ENCODE data around the gene VCL.
A peak's percentile ranks its signal among the peaks of the same experiment; 100 is the strongest.
"Not testable (repeated sequence)": the region's sequence is repeated elsewhere in the genome, so short reads cannot be mapped to it uniquely, and the experiment has no call there.

Gene VCL

GRCh38 chr10:74058071-74058470 is 60.2 kb downstream of the VCL start:
- peak; percentile 46 for DNase-seq (ENCODE audit: low read depth)
- no peak overlapping the region for H3K4me3 ChIP-seq (ENCODE audit: low read depth, low read length)
- TF ChIP-seq CTCF (IDR thresholded peaks at IDR 0.05; ENCODE audit: insufficient read depth, low read depth, low read length, missing control alignments): no peak

GRCh38 chr10:74058658-74059057 is 60.7 kb downstream of the VCL start:
- TF ChIP-seq CTCF (IDR thresholded peaks at IDR 0.05; ENCODE audit: insufficient read depth, low read depth, low read length, missing control alignments): no peak
- H3K4me3 ChIP-seq (ENCODE audit: low read depth, low read length): no peak overlapping the region
- DNase-seq (ENCODE audit: low read depth): peak; percentile 59

GRCh38 chr10:74061104-74061503 is 63.2 kb downstream of the VCL start:
- DNase-seq (ENCODE audit: low read depth): no peak
- TF ChIP-seq CTCF (IDR thresholded peaks at IDR 0.05; ENCODE audit: insufficient read depth, low read depth, low read length, missing control alignments): no peak
- no peak overlapping the region for H3K4me3 ChIP-seq (ENCODE audit: low read depth, low read length)

- DNase-seq (ENCODE audit: low read depth); H3K4me3 ChIP-seq (ENCODE audit: low read depth, low read length): not testable (repeated sequence)
These were observed 64.1 kb downstream of the VCL start for GRCh38 chr10:74061978-74062377.

GRCh38 chr10:74063256-74063655 is 65.3 kb downstream of the VCL start:
- no peak overlapping the region for H3K4me3 ChIP-seq (ENCODE audit: low read depth, low read length)
- TF ChIP-seq CTCF (IDR thresholded peaks at IDR 0.05; ENCODE audit: insufficient read depth, low read depth, low read length, missing control alignments): no peak
- DNase-seq (ENCODE audit: low read depth): no peak

GRCh38 chr10:74067373-74068352 is 69.7 kb downstream of the VCL start:
- DNase-seq (ENCODE audit: low read depth): no peak
- no peak for TF ChIP-seq CTCF (IDR thresholded peaks at IDR 0.05; ENCODE audit: insufficient read depth, low read depth, low read length, missing control alignments)
- H3K4me3 ChIP-seq (ENCODE audit: low read depth, low read length): no peak overlapping the region

GRCh38 chr10:74071157-74071556 is 73.2 kb downstream of the VCL start:
- TF ChIP-seq CTCF (IDR thresholded peaks at IDR 0.05; ENCODE audit: insufficient read depth, low read depth, low read length, missing control alignments): no peak
- H3K4me3 ChIP-seq (ENCODE audit: low read depth, low read length): no peak overlapping the region
- no peak for DNase-seq (ENCODE audit: low read depth)

Measured in GM12865 (cell line).